ENCODE data around the gene GLTP. TPM values are rescaled to one million over a fixed set of nuclear protein-coding genes. Genes with fewer than 3 reads are reported as not detected.

GLTP gene
- total RNA-seq, 1 experiment from 2014 or later: 27.7 TPM

DNA sequence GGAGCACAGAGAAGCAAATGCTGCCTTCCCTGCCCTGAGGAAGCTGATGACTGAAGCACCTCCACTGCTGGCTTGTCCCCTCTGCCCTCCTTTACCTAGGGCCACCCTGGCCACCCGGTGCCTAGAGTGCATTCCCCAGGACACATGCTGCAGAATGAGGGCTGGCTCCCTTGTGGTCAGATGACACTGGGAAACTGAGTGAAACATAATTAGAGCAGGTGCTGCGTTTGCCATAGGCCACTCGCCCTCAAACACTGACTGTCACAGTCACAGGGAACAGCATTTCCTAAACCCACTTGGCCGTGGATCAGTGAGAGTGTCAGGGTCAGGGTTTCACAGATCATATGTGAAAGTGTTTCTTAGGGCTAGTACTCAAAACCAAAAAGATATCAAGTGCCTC is 35.7 kb upstream of the GLTP start:
- no peaks in the 10 kb centered on the region for H3K4me1 Mint-ChIP-seq (ENCODE audit: low read depth, unreplicated experiment)
- H3K27me3 Mint-ChIP-seq (ENCODE audit: unreplicated experiment): no peaks in the 10 kb centered on the region
- TF ChIP-seq, protein P1, sequence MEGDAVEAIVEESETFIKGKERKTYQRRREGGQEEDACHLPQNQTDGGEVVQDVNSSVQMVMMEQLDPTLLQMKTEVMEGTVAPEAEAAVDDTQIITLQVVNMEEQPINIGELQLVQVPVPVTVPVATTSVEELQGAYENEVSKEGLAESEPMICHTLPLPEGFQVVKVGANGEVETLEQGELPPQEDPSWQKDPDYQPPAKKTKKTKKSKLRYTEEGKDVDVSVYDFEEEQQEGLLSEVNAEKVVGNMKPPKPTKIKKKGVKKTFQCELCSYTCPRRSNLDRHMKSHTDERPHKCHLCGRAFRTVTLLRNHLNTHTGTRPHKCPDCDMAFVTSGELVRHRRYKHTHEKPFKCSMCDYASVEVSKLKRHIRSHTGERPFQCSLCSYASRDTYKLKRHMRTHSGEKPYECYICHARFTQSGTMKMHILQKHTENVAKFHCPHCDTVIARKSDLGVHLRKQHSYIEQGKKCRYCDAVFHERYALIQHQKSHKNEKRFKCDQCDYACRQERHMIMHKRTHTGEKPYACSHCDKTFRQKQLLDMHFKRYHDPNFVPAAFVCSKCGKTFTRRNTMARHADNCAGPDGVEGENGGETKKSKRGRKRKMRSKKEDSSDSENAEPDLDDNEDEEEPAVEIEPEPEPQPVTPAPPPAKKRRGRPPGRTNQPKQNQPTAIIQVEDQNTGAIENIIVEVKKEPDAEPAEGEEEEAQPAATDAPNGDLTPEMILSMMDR (IDR thresholded peaks at IDR 0.05; ENCODE audit: unreplicated experiment): no peak
- H3K36me3 Mint-ChIP-seq (ENCODE audit: insufficient read depth, unreplicated experiment): peaks cover 46% of the 10 kb centered on the region
- BruUV-seq (replicated peaks): no TSS peak
- DNase-seq: no peak
- CTCF ChIA-PET: no interaction called here
- no peaks in the 10 kb centered on the region for H3K9me3 Mint-ChIP-seq (ENCODE audit: low read depth, unreplicated experiment)
- H3K27ac Mint-ChIP-seq (ENCODE audit: unreplicated experiment): no peak overlapping the region
- intact Hi-C loops (cut with micrococcal nuclease; ENCODE audit: unreplicated experiment): no loop called here
- H3K4me3 Mint-ChIP-seq (ENCODE audit: low read depth, unreplicated experiment): no peak overlapping the region

DNA sequence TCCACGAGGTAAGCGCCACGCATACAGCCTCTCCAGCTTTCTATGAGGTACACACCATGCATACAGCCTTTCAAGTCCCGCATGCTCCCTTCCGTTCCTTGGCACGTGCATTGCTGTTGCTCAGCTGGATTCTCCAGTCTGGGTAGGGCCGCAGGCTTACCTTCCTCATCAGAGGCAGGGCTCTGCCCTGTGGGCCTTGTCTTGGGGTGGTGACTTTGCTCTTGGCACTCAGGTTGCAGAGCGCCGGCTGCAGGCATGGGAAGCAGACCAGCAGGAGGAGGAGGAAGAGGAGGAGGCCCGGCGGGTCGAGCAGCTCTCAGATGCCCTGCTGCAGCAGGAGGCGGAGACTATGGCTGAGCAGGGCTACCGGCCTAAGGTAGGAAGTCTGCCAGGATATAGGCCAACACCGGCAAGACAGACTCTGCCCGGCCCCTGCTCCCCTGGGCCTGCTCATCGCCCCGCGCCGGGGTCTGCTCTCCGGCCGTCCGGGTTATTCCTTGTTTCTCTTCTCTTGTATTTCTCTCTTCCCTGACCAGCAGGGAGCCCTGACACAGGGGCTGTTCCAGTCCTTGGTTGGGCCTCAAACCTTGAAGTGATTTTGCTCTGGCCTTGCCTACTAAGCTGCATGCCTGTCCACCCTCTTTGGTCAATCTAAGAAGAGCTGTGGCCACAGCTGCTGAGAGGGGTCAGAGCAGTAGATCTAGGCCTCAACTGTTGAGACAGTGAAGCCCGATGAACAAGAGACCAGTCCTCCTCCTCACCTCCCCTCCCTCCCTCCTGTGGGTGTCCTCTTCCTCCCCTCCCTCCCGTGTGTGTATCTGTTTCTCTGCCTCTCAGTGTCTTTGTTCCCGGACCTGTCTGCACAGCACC is 35.1 kb upstream of the GLTP start:
- Mint-ChIP-seq H3K27me3 (ENCODE audit: unreplicated experiment) (no peaks in the 10 kb centered on the region), H3K9me3 (ENCODE audit: low read depth, unreplicated experiment) (no peaks in the 10 kb centered on the region), H3K4me1 (ENCODE audit: low read depth, unreplicated experiment) (no peaks in the 10 kb centered on the region), H3K36me3 (ENCODE audit: insufficient read depth, unreplicated experiment) (peaks cover 45% of the 10 kb centered on the region), H3K27ac (ENCODE audit: unreplicated experiment) (no peak overlapping the region), H3K4me3 (ENCODE audit: low read depth, unreplicated experiment) (no peak overlapping the region)
- TF ChIP-seq, protein P1 (IDR thresholded peaks at IDR 0.05; ENCODE audit: unreplicated experiment): no peak
- BruUV-seq (replicated peaks): no TSS peak
- CTCF ChIA-PET: interaction anchor here (0.6 kb wide), 2 partner anchors 13 to 49 kb away, joined by 3 to 4 read pairs; no protein-coding TSS in a partner anchor
- intact Hi-C loops (cut with micrococcal nuclease; ENCODE audit: unreplicated experiment): no loop called here
- no peak for DNase-seq

DNA sequence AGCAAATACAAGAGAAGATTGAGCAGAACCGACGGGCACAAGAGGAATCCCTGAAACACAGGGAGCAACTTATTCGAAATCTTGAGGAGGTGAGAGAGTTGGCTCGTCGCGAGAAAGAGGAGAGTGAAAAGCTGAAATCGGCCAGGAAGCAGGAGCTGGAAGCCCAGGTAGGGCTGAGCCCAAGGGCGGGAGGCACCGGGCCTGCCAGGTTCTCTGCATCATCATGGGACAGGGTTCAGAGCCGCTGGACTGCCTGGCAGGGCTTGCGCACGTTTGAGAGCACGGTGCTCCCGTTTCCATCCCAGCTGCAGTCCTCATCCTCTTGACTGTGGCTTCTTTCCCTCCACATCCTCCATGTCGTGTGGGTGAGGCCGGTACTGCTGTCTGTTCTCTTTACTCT is 34.1 kb upstream of the GLTP start:
- Mint-ChIP-seq H3K4me3 (ENCODE audit: low read depth, unreplicated experiment) (no peak overlapping the region), H3K27me3 (ENCODE audit: unreplicated experiment) (no peaks in the 10 kb centered on the region), H3K9me3 (ENCODE audit: low read depth, unreplicated experiment) (no peaks in the 10 kb centered on the region), H3K27ac (ENCODE audit: unreplicated experiment) (no peak overlapping the region), H3K36me3 (ENCODE audit: insufficient read depth, unreplicated experiment) (peaks cover 43% of the 10 kb centered on the region), H3K4me1 (ENCODE audit: low read depth, unreplicated experiment) (no peaks in the 10 kb centered on the region)
- CTCF ChIA-PET: no interaction called here
- no TSS peak for BruUV-seq (replicated peaks)
- TF ChIP-seq, protein P1 (IDR thresholded peaks at IDR 0.05; ENCODE audit: unreplicated experiment): no peak
- intact Hi-C loops (cut with micrococcal nuclease; ENCODE audit: unreplicated experiment): no loop called here
- DNase-seq: no peak

DNA sequence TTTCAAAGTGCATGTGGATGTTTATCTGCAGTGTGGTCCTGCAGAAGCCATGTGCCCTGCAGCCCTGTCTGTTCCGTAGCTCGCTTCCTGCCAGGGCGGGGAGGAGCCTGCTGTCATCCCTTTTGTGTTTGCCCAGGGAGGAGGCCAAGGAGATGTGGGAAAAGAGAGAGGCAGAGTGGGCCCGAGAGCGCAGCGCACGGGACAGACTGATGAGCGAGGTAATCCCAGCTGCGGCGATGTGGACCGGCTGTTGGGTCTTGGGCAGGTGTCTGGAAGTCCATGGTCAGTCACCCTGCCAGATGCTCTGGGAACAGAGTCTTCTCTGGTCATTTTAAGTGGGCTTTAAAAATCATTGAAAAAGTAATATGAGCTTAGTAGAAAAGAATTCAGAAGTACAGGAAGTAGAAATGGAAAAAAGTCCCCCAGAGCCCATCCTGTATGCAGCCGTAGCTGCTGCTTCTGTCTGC is 32.5 kb upstream of the GLTP start:
- CTCF ChIA-PET: no interaction called here
- H3K36me3 Mint-ChIP-seq (ENCODE audit: insufficient read depth, unreplicated experiment): peaks cover 40% of the 10 kb centered on the region
- no peak for DNase-seq
- H3K27me3 Mint-ChIP-seq (ENCODE audit: unreplicated experiment): no peaks in the 10 kb centered on the region
- BruUV-seq (replicated peaks): no TSS peak
- H3K4me3 Mint-ChIP-seq (ENCODE audit: low read depth, unreplicated experiment): no peak overlapping the region
- intact Hi-C loops (cut with micrococcal nuclease; ENCODE audit: unreplicated experiment): no loop called here
- TF ChIP-seq, protein P1 (IDR thresholded peaks at IDR 0.05; ENCODE audit: unreplicated experiment): no peak
- no peak overlapping the region for H3K27ac Mint-ChIP-seq (ENCODE audit: unreplicated experiment)
- H3K4me1 Mint-ChIP-seq (ENCODE audit: low read depth, unreplicated experiment): no peaks in the 10 kb centered on the region
- H3K9me3 Mint-ChIP-seq (ENCODE audit: low read depth, unreplicated experiment): no peaks in the 10 kb centered on the region

All from Calu3 (cell line).